ENCODE measurements around the gene GDI1.

GDI1 gene

DNA sequence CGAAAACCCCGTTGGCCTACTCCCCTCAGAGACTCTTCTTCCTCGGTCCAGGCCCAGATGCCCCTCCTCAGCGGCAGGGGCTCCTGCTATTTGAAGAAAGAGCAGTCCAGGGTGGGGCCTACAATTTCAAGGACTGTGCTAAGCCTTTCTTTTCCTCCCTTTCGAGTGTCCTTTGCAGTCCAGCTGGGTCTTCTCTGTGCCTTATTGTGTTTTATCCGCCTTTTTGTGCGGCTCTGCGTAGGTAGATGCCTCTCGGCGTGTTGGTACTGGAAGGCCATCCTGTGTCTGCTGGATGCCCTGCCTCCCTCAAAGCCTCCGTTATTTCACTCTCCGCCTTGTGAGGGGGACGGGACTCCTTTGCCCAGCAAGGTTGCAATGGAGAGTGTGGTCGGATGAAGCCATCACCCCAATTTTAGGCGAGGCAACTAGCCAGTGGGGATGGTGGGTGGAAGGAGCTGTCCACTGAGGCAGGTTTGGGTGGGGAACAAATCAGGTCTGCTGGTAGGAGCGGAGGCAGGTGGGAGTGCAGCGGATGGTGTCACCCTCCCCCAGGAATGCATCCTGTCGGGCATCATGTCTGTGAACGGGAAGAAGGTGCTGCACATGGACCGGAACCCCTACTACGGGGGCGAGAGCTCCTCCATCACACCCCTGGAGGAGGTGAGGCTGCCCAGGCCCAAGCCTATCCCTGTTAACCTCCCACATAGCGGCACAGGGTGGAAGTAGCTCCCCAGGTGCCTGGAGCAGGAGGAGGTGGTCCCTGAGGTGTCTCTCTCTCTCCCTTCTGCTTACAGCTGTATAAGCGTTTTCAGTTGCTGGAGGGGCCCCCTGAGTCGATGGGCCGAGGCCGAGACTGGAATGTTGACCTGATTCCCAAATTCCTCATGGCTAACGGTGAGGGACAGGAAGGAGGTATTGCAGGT is 1.3 kb downstream of the GDI1 start:
- no peak for DNase-seq (ENCODE audit: low spot score)

DNA sequence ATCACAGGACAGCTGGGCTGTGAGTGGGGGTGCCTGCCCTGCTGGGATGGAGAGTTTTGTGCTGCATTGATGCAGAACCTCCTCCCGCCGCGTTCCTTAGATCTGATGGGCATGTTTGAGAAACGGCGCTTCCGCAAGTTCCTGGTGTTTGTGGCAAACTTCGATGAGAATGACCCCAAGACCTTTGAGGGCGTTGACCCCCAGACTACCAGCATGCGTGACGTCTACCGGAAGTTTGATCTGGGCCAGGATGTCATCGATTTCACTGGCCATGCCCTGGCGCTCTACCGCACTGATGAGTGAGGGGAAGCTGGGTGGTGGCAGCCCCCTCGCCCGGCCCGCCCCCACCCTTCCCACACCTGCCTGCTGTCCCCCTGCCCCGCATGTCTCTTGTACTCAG is 2.9 kb downstream of the GDI1 start:
- no peak for DNase-seq (ENCODE audit: low spot score)

DNA sequence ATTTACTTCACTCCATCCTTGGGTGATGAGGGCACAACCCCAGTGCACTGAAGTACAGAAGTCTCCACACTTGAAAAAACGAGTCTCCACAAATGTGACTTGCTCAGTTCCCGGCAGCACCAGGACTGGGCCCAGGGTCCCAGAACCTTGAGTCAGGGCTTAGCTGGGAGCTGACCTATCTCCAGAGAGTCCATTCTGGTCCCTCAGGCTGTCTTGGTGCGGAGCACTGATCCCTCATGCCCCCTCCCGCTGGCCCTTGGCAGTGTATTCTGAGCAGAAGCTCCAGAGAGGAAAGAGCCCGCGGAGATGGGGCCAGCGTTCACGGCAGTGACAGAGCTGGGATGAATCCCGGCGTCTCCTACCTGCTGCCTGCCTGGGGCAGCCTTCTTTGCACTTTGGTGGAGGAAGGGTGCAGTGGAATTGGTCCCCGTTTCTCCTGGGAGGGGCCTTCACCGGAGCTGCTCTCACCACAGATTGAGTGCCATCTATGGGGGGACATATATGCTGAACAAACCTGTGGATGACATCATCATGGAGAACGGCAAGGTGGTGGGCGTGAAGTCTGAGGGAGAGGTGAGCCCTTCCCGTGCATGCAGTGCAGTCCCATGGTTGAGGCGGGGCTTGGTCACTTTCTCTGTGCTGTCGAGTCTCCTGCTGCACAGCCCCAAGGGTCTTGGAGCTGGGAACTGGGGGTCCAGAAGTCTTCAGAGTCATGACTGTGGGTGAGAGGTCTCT is 3.8 kb downstream of the GDI1 start:
- no peak for DNase-seq (ENCODE audit: low spot score)

DNA sequence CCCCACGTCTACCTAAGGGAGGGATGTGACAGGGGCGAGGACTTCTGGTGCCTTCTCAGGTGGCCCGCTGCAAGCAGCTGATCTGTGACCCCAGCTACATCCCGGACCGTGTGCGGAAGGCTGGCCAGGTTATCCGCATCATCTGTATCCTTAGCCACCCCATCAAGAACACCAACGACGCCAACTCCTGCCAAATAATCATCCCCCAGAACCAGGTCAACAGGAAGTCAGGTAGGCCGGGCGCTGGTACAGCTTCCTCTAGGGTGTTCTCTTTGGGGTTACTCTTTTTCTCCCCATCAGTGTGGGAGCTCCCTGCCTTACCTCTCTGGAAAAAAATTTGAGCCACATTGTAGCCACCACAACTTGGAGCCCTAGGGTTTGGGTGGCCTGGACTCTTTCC is 4.6 kb downstream of the GDI1 start:
- DNase-seq (ENCODE audit: low spot score): no peak

DNA sequence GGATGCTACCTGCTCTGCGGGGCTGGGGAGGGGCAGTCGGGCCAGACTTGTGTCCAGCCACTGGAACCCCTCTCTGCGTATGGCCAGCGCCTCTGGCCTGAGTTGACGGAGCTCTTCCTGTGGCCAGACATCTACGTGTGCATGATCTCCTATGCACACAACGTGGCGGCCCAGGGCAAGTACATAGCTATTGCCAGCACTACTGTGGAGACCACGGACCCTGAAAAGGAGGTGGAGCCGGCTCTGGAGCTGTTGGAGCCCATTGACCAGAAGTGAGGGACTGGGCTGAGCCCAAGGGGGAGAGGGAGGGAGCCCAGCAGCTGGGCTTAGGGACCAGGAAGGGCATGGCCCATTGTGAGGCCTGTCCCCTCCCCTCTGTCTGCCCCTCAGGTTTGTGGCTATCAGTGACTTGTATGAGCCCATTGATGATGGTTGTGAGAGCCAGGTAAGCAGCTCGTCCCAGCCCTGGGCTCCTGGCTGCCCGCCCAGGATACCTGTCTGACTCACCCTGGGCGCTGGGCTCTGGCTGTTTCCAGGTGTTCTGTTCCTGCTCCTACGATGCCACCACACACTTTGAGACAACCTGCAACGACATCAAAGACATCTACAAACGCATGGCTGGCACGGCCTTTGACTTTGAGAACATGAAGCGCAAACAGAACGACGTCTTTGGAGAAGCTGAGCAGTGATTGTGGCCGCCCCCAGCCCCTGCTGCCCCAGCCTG is 5.2 kb downstream of the GDI1 start:
- DNase-seq (ENCODE audit: low spot score): no peak

DNA sequence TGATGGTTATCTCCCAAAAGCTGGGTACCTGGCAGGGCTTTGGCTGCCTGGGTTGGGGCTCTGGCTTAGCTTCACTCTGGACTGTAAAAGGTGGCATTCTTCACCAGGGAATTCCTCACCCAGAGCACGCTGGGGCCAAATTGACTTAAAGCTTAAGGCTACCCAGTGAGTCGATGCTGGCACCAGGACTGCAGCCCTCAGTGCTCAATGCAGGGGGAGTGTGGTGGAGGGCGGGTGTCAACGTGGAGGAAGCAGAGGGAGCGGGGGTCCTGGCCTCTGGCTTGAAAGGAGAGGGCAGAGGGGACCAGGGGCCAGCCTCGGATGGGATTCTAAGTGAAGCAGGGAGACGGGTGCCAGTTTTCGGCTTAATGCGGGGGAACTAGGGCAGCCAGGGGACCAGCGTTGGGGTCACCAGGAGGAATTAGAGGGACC is 6.5 kb downstream of the GDI1 start:
- DNase-seq (ENCODE audit: low spot score): no peak

DNA sequence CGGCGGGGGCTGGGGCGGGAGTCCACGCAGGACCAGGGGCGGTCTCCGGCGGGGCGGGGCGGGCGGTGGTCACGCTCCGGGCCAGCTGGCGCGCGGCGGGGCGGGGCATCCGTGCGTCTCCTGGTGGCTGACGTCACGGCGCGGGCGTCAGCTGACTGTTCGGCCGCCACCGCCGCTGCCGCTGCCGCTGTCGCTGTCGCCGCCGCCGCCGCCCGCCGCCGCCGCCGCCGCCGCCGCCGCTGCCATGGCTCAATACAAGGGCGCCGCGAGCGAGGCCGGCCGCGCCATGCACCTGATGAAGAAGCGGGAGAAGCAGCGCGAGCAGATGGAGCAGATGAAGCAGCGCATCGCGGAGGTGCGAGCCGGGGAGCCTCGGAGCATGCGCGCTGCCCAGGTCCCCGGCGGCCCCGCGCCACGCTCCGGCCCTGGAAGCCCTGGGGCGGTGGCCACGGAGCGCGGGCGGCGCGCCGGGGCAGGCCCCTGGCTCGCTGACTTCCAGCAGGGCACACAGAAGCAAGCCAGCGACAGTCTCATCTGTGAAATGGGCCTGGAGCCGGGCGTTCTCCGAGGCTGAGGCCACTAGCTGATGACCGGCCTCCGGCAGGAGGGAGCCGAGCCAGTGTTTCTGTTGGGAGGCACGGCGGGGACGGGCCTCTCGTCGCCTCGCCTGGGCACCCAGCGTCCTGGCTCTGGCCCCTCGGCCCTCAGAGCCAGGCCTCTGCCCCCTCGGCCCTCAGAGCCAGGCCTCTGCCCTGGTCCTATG is 7.2 kb downstream of the GDI1 start, which contains the start of gene FAM50A:
Gene FAM50A (plus strand): TSS at position 150 of the 763 bp plus-strand sequence. CDS start 95 bp downstream, at position 245.
- peak; percentile 62 for DNase-seq (ENCODE audit: low spot score)

DNA sequence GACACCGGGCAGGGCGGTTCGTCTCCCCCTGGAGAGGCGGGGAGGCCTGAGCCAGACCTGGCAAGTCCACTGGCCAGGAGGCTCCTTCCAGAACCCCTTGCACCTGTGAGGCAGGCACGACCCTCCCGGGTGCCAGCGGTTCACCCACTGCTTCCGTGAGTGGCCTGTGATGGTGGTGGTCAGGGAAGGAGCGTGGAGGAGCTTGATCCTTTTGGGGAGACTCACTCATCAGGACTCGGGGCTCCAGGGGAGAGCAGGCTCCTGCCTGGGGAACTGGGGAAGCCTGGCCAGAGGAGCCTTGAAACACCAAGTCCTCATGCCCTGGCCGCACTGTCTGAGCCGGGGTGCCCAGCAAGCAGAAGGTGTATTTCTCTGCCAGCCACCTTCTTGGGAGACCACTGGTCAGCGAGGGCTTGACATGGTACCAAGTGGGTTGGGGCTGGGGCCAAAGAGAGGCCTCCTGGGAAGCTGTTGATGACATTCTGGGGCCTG is 7.8 kb downstream of the GDI1 start:
- no peak for DNase-seq (ENCODE audit: low spot score)

DNA sequence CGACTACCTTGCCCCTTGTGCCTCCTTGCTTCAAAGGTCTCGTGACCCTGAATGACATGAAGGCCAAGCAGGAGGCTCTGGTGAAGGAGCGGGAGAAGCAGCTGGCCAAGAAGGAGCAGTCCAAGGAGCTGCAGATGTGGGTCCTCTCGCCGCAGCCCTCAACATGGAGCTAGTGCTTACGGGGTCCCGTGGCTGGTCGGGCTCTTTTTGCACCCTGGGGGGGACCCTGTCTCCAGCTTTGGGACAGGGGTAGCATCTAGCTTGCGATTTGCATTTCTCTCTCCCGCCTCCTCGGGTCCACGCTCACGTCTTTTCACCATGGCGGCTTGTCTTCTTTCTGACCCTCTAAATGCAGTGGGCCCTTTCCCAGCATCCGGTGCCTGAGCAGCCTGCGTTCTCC is 8.8 kb downstream of the GDI1 start:
- no peak for DNase-seq (ENCODE audit: low spot score)

DNA sequence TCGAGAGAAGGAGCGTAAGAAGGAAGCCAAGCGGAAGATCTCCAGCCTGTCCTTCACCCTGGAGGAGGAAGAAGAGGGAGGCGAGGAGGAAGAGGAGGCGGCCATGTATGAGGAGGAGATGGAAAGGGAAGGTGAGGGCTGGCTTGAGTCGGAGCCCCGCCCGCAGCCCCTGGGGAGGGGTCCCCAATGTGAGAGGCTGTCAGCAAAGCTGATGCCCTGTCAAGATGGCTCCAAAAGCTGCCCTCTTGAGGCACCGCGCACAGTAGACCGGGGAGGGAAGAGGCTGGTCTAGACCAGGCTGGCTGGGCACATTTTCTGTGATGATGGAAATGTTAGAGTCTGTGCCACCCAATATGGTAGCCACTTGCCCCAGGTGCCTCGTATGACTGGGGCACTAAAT is 9.5 kb downstream of the GDI1 start:
- DNase-seq (ENCODE audit: low spot score): no peak

DNA sequence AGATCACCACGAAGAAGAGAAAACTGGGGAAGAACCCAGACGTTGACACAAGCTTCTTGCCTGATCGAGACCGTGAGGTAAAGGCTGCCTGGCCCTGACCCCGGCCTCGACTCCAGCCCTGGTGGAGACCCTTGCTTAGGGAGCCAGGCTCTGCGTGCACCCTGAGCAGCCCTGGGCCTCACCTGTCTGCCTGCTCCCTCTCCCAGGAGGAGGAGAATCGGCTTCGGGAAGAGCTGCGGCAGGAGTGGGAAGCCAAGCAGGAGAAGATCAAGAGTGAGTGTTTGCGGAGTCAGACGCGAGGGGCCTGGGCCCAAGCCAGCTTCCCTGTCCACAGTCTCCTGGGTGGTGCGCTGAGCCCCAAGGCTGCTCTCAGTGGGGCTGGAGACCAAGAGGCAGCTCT is 11.5 kb downstream of the GDI1 start:
- DNase-seq (ENCODE audit: low spot score): no peak

DNA sequence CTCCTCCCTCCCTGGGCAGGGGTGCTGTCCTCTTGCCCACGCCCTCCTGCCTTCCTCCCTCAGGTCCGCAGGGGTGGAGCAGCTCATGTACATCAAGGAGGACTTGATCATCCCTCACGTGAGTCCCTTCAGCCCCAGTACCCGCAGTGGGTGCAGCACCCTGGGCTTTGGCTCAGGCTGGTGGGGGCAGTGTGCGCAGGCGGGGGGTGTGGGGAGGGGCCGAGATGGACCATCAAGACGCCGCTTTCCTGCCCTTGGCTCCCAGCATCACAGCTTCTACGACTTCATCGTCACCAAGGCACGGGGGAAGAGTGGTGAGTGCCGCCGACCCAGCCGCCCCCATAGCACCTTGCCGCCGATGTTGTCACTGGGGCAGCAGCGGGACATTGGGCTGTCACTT is 12.7 kb downstream of the GDI1 start:
- DNase-seq (ENCODE audit: low spot score): no peak

DNA sequence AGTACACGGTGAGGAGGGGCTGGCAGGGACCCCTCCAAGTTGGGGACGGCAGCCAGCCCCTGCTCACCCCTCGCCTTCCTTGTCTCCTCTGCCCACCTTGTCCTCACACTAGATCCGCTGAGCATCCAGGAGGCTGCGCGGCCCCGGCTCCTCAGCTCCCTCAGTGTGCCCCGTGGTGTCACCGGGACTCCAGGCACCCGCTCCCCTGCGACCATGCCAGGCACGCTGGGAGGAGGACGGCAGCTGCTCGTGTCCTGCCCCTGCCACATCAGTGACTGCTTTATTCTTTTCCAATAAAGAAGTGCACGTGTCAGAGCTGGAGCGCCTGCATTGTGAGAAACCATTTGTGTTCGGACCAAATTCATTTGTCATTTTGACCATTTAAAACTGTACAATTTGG is 13.4 kb downstream of the GDI1 start:
- DNase-seq (ENCODE audit: low spot score): no peak

DNA sequence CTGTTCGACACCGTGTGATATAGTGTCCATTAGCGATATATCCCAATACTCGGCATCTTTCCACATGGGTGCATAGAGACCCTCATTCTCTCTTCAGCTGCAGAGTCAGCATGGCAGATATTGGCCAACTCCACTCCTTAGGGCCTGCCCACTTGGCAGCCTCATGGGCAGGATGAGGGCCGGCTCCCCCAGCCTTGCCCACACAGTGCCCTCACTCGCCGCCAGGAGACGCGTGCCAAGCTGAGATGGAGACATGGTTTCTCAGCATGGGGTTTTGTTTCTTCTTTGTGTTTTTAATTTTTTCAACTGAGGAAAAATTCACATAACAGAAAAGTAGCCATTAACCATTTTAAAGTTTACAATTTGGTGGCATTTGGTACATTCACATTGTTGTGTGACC is 15.9 kb downstream of the GDI1 start:
- DNase-seq (ENCODE audit: low spot score): no peak

DNA sequence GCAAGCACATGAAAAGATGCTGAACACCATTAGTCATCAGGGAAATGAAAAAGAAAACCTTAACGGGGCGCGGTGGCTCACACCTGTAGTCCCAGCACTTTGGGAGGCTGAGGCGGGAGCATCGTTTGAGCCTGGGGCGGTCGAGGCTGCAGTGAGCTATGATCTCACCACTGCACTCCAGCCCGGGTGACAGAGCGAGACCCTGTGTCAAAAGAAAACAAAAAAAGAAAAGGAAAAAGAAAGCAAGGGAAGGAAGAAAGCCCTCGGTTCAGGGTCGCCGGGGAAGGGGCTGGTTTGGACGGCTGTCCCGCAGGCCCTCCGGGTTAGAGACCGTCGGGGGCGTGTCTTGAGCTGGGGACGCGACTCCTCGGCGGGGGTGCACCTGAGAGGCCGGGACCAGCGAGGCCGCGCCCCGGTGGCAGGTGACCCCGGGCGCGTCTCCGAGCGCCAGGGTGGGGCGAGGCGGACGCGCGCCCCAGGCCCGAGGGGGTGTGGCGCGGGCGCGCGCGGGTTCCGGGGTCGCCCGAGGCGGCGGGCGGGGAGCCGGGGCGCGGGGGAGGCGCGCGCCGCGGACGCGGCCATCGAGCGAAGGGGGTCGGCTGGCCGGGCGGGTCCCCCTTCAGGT is 20.6 kb downstream of the GDI1 start:
- DNase-seq (ENCODE audit: low spot score): peak; percentile 38

DNA sequence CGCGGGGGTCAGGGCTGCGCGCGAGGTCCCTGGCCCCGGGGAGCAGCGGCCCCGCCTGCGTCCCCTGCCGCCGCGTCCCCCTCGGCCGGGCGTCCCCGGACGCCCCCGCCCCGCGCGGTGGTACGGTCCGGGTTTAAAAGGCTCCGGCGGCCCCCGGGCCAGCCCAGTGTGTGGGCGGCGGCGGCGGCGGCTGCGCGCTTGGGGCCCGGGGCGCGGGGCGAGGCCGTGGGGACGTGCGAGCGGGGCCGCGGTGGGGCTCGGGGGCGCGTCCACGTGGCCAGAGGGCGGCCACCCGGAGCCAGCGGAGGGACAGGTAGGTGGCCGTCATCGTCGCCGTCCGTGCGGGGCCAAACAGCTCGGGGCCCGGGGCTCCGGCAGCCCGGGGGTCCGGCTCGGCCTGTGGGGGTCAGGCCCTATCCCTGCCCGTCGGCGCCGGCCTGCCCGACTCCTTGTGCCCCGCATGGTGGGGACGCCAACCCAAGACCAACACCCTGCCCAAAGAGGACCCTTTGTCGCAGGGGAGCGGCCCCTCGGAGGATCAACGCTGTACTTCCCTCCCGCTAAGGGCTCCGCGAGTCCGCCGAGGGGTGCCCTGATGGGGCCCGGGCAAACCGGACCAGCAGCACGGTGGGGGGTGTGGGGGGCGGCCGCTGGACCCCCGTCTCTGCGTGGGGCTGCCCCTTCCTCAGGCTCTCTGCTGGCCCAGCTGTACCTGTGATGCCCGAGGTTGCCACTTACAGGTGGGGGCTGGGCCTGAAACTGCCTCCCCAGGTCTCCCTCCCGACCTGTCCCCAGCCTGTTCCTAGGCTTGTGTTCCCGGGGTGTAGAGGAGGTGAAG is 21.4 kb downstream of the GDI1 start, which contains the start of gene PLXNA3:
Gene PLXNA3 (plus strand): TSS at position 166 of the 838 bp plus-strand sequence. CDS start 1,903 bp downstream, outside the sequence.
- DNase-seq (ENCODE audit: low spot score): peak; percentile 29

DNA sequence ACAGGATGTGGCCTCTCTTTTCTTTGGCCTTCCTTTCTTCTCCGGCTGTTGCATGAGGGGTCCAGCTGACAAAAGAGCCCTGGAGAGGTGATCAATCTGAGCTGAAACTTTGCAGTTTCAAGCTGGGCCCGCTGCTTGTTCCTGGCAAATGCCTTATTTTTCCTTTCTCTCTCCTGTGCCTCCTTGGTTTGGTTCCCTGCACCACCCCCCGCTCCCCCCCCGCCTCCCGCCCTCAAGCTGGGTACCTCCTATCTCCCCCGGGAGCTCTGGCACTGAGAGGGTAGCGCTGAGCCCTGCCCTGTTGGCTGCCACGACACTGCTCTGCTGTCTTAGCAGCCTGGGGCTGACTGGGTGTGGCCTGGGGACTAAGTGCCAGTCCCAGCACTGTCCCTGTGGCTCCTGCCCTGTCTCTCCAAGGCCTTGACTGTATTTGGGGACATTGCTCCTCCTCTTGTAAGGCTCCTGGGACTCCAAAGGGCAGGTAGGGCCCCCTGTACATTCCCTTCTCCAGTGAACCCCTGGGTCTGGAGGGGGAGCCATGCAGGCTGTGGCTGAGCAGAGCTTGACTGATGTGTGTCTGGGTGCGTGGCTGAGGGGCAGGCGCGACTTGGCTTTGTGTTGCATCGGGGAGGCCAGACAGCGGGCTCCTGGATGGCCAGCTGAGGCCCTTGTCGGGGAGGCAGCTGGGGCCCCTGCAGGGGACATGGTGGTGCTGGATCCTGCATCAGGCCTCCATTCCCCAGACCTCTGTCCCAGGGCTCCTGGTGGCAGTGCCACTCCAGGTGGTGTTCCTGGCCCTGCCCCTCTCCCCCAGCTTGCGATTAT is 22.2 kb downstream of the GDI1 start:
- peak; percentile 9 for DNase-seq (ENCODE audit: low spot score)

DNA sequence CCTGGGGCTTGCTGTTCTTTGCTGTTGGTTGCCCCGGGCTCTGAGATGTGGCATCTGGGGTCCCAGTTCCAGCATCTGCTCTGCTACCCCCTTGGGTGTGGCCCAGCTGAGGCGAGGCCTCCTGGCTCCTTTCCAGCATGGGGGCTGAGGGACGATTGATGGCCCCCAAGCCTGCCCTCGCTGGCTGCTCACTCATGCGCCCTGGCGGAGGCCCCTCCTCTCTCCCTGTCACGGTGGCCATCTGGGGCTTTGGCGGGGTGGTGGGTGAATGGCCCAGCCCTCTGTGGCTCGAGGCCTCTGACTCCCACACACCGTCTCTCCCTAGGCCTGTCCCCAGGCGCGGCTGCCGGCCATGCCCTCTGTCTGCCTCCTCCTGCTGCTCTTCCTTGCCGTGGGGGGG is 22.9 kb downstream of the GDI1 start:
- no peak for DNase-seq (ENCODE audit: low spot score)

DNA sequence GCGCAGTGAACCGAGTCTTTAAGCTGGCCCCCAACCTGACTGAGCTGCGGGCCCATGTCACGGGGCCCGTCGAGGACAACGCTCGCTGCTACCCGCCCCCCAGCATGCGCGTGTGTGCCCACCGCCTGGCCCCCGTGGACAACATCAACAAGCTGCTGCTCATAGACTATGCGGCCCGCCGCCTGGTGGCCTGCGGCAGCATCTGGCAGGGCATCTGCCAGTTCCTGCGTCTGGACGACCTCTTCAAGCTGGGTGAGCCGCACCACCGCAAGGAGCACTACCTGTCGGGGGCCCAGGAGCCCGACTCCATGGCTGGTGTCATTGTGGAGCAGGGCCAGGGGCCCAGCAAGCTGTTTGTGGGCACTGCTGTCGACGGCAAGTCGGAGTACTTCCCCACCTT is 23.4 kb downstream of the GDI1 start:
- DNase-seq (ENCODE audit: low spot score): no peak
